ENCODE measurements around the gene SSTR5.

Gene SSTR5

DNA sequence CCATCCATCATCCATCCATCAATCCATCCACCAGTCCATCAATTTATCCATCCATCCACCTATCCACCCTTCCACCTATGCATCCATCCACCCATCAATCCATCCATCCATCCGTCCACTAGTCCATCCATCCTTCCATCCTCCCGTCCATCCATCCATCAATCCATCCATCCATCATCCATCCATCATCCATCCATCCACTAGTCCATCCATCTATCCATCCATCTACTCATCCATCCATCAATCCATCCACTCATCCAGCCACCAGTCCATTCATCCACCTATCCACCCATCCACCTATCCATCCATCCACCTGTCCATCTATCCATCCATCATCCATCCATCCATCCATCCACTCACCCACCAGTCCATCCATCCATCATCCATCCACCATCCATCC, 39.9 kb upstream of the SSTR5 start:
- H3K36me3 ChIP-seq: no peaks in the 10 kb centered on the region
- H3K27me3 ChIP-seq: peaks cover 50% of the 10 kb centered on the region
- H3K4me3 ChIP-seq (ENCODE audit: low read depth in 1 of 2, low read length in 1 of 2): no peak overlapping the region
- H3K4me1 ChIP-seq (ENCODE audit: control insufficient read depth in 1 of 2, insufficient read depth in 1 of 2, low read depth in 1 of 2, low read length in 1 of 2): no peaks in the 10 kb centered on the region
- no peak overlapping the region for H3K27ac ChIP-seq
- TF ChIP-seq, protein P1, sequence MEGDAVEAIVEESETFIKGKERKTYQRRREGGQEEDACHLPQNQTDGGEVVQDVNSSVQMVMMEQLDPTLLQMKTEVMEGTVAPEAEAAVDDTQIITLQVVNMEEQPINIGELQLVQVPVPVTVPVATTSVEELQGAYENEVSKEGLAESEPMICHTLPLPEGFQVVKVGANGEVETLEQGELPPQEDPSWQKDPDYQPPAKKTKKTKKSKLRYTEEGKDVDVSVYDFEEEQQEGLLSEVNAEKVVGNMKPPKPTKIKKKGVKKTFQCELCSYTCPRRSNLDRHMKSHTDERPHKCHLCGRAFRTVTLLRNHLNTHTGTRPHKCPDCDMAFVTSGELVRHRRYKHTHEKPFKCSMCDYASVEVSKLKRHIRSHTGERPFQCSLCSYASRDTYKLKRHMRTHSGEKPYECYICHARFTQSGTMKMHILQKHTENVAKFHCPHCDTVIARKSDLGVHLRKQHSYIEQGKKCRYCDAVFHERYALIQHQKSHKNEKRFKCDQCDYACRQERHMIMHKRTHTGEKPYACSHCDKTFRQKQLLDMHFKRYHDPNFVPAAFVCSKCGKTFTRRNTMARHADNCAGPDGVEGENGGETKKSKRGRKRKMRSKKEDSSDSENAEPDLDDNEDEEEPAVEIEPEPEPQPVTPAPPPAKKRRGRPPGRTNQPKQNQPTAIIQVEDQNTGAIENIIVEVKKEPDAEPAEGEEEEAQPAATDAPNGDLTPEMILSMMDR (IDR thresholded peaks at IDR 0.05): no peak
- H3K9me3 ChIP-seq: no peaks in the 10 kb centered on the region

DNA sequence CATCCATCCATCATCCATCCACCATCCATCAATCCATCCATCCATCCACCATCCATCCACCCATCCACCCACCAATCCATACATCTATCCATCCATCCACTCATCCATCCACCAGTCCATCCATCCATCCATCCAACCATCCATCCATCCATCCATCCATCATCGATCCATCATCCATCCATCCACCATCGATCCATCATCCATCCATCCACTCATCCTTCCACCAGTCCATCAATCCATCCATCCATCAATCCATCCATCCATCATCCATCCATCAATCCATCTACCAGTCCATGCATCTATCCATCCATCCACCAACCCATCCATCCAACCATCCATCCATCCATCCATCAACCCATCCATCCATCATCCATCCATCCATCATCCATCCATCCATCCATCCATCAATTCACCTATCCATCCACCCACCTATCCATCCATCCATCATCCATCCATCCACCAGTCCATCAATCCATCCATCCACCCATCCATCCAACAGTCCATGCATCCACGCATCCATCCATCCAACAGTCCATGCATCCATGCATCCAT, 39.3 kb upstream of the SSTR5 start:
- Histone ChIP-seq H3K36me3 (no peaks in the 10 kb centered on the region), H3K27me3 (peaks cover 50% of the 10 kb centered on the region), H3K4me1 (ENCODE audit: control insufficient read depth in 1 of 2, insufficient read depth in 1 of 2, low read depth in 1 of 2, low read length in 1 of 2) (no peaks in the 10 kb centered on the region), H3K27ac (no peak overlapping the region), H3K9me3 (no peaks in the 10 kb centered on the region), H3K4me3 (ENCODE audit: low read depth in 1 of 2, low read length in 1 of 2) (no peak overlapping the region)
- TF ChIP-seq, protein P1 (IDR thresholded peaks at IDR 0.05): no peak

DNA sequence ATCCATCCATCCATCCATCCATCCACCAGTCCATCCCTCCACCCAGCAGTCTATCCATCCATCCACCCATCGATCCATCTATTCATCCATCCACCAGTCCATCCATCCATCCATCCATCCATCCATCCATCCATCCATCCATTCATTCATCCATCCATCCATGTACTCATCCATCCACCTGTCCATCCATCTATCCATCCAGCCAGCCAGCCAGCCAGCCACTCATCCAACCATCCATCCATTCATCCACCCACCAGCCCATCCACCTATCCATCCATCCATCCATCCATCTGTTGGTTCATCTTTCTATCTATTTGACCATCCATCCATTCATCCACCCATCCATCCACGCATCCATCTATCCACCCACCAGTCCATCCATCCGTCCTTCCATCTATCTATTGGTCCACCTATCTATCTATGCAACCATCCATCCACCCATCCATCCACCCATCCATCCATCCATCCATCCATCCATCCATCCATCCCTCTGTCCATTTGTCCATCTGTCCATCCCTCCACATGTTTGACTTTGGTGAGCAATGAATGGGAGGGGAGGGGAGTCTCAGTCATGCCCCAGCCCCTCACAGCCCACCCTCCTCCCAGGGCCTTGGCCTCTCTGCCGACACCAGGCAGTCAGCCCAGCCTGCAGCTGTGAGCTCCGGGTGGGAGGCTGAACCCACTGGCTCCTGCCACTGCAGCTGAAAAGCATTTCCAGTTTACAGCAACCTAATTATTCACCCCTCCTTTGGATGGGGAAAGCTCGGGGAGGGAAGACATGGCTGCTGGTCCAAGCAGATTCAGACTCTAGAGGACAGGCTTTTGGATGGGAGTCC, 38.1 kb upstream of the SSTR5 start:
- no peaks in the 10 kb centered on the region for H3K4me1 ChIP-seq (ENCODE audit: control insufficient read depth in 1 of 2, insufficient read depth in 1 of 2, low read depth in 1 of 2, low read length in 1 of 2)
- peaks cover 43% of the 10 kb centered on the region for H3K27me3 ChIP-seq
- H3K27ac ChIP-seq: no peak overlapping the region
- TF ChIP-seq, protein P1 (IDR thresholded peaks at IDR 0.05): no peak
- H3K36me3 ChIP-seq: no peaks in the 10 kb centered on the region
- no peak overlapping the region for H3K4me3 ChIP-seq (ENCODE audit: low read depth in 1 of 2, low read length in 1 of 2)
- H3K9me3 ChIP-seq: no peaks in the 10 kb centered on the region

DNA sequence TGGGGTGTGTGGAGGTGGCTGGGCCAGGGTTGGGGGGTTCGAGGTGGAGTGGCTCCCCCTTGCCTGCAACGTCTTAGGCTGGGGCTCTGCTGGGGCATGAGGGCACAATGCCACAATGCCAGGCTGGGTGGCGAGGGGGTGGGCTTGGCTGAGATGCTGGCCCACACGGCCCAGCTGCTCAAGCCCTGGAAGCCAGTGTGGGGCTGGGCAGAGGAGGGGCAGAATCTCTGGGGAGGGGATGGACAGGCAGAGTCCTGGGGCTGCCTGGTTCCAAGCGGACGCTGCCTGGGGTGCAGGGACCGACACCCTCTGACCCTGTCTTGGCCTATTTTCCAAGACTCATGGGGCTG, 37.5 kb upstream of the SSTR5 start:
- TF ChIP-seq, protein P1 (IDR thresholded peaks at IDR 0.05): no peak
- H3K4me3 ChIP-seq (ENCODE audit: low read depth in 1 of 2, low read length in 1 of 2): no peak overlapping the region
- H3K36me3 ChIP-seq: no peaks in the 10 kb centered on the region
- peaks cover 40% of the 10 kb centered on the region for H3K27me3 ChIP-seq
- H3K9me3 ChIP-seq: no peaks in the 10 kb centered on the region
- H3K27ac ChIP-seq: no peak overlapping the region
- H3K4me1 ChIP-seq (ENCODE audit: control insufficient read depth in 1 of 2, insufficient read depth in 1 of 2, low read depth in 1 of 2, low read length in 1 of 2): no peaks in the 10 kb centered on the region

DNA sequence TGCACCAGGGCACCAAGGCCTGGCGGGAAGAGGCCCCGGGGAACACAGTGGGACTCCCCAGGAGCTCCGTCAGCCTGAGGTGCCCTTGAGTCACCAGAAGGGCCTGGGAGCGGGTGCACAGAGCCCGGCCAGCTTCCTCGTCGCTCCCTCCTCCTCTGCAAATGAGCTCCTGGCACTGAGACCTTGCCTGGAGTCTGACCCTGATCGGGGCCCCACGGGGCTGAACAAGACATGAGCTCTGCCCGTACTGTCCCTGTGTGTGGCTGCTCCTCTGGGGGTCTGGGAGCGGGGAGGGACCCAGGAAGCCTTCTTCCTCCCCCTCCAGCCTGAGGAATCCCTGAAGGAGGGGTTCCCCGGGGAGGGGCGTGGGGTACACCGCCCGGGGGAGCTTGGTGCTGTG, 36.4 kb upstream of the SSTR5 start:
- TF ChIP-seq, protein P1 (IDR thresholded peaks at IDR 0.05): no peak
- H3K9me3 ChIP-seq: no peaks in the 10 kb centered on the region
- no peak overlapping the region for H3K27ac ChIP-seq
- H3K4me1 ChIP-seq (ENCODE audit: control insufficient read depth in 1 of 2, insufficient read depth in 1 of 2, low read depth in 1 of 2, low read length in 1 of 2): no peaks in the 10 kb centered on the region
- H3K4me3 ChIP-seq (ENCODE audit: low read depth in 1 of 2, low read length in 1 of 2): no peak overlapping the region
- no peaks in the 10 kb centered on the region for H3K36me3 ChIP-seq
- peaks cover 31% of the 10 kb centered on the region for H3K27me3 ChIP-seq
